Mammary epithelial cell (primary cell): ENCODE data around the gene MOB3A.

Source experiments
- CTCF ChIP-seq, 2 donors: IDR thresholded peaks in 1 of 2; conservative IDR thresholded peaks in 1 of 2; 2 replicates each; pipeline ENCODE4 v1.5.1; 2011 to 2012; ENCODE audit warnings: inconsistent platforms in 2 of 2, low read length in 2 of 2, mild to moderate bottlenecking in 2 of 2, control low read depth in 1 of 2, low read depth in 1 of 2; ENCODE audit not compliant: insufficient read depth in 1 of 2; ENCODE audit errors: extremely low read depth in 1 of 2
- EZH2 ChIP-seq: IDR thresholded peaks from 2 replicates; pipeline ENCODE4 v1.6.1; 2012; ENCODE audit warnings: low read length, inconsistent platforms, borderline replicate concordance

- TF ChIP-seq CTCF (conservative IDR thresholded peaks at IDR 0.05 in 1 of 2, IDR thresholded peaks at IDR 0.05 in 1 of 2; ENCODE audit: extremely low read depth in 1 of 2, insufficient read depth in 1 of 2, low read depth in 1 of 2, low read length in 2 of 2), result peak; percentile 7 to 47
- TF ChIP-seq EZH2, result no peak
Measured at GRCh38 chr19:2096034-2096479, at the start of gene MOB3A.
